ENCODE measurements around the gene NCK1.
"Not testable (repeated sequence)": the region's sequence is repeated elsewhere in the genome, so short reads cannot be mapped to it uniquely, and the experiment has no call there.

NCK1 gene

DNA sequence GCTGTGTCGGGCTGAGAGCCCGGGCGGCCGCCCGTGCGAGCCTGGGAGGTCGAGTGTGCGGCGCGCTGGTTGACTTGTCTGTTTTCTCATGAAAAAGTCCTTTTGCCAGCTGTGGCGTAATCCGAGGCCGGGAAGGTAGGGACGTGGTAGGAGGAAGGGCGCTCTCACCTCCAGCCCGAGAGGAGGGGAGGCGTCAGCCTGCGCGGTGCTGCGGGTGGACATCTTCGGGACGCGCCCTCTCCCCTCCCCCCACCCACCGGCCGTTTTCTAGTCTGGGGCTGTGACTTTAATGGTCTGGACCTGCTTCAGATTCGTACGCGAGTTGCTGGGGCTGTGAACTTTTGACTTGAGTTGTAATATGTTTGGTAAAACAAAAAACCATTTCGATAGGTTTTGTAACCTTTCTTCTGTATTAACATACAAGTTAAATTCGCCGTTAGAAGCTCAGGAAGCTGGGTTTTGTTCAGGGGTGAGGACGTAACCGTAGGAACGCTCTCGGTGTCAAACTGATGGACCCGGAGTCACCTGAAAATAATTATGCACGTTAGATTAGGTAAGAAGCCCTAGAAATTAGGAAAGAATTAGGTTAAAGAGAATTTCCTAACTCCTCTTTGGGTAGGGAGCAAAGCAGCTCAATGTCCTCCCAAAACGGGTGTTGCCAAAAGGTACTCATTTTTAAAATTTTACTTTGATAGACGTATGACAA is 762 bp downstream of the NCK1 start:
- peak; percentile 40 for DNase-seq

DNA sequence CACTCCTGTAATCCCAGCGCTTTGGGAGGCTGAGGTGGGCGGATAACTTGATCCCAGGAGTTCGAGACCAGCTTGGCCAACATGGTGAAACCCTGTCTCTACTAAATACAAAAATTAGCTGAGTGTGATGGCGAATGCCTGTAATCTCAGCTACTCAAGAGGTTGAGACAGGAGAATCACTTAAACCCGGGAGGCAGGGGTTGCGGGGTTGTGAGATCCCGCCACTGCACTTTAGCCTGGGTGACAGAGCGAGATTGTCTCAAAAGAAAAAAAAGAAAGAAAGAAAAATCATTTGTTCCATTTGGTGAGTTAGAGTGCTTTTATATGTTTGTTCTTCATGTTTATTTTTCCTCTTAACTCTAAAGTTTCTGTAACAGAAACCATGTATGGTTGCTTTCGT is 7.3 kb downstream of the NCK1 start:
- DNase-seq, result no peak

DNA sequence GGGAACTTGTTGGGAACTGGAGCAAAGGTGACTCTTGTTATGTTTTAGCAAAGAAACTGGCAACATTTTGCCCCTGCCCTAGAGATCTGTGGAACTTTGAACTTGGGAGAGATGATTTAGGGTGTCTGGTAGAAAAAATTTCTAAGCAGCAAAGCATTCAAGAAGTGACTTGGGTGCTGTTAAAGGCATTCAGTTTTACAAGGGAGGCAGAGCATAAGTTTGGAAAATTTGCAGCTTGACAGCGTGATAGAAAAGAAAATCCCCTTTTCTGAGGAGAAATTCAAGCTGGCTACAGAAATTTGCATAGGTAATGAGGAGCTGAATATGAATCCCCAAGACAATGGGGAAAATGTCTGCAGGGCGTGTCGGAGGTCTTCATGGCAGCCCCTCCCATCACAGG is 10.2 kb downstream of the NCK1 start:
- not testable (repeated sequence) for DNase-seq

DNA sequence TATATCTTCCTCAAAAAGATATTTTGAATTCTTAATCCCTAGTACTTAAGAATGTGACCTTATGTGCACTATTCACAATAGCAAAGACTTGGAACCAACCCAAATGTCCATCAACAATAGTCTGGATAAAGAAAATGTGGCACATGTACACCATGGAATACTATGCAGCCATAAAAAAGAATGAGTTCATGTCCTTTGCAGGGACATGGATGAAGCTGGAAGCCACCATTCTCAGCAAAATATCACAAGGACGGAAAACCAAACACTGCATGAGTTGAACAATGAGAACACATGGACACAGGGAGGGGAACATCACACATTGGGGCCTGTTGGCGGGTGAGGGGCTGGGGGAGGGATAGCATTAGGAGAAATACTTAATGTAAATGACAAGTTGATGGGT is 17.5 kb downstream of the NCK1 start:
- not testable (repeated sequence) for DNase-seq

DNA sequence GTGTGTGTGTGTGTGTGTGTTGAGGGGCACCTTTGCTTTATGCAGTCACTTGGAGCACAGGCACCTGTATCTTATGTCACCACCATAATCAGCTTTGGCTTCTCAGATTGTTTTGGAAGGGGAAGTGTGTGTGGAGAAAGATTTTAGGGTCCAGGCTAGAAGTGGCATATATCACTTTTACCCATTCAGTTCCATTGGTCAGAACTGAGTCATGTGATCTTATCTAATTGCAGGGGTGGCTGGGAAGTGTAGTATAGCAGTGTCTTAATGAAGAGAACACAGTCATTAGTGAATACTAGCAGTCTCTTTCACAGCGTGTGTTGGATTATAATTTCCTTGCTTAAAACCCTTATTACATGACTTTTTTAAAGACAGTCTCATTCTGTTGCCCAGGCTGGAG is 20.6 kb downstream of the NCK1 start:
- DNase-seq, result no peak

DNA sequence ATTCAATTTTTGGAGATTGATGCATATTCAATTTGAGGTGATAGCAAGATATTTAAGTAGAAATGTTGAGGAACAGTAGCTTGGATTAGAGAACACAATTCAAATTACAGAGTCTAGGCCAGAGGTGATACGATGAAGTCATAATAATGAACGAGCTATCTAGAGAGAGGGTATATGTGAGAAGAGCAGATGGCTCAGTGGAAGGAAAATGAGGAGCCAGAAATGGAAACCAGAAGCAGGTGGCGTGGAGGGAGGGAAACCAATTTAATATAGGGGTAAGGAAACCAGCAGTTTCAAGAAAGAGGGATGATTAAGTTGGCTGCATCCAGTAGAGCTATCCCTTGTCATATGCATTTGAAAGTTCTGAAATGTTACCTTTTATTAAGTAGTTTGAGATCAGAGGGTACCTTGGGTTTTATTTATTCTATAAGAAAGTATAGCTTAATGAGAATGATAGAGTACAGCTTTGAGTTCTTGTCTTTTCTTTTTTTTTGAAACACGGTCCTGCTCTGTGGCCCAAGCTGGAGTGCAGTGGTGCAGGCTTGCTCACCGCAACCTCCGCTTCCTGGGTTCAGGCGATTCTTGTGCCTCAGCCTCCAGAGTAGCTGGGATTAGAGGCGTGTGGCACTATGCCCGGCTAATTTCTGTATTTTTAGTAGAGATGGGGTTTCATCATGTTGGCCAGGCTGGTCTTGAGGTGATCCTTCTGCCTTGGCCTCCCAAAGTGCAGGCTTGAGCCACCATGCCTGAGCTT is 22.1 kb downstream of the NCK1 start:
- no peak for DNase-seq

DNA sequence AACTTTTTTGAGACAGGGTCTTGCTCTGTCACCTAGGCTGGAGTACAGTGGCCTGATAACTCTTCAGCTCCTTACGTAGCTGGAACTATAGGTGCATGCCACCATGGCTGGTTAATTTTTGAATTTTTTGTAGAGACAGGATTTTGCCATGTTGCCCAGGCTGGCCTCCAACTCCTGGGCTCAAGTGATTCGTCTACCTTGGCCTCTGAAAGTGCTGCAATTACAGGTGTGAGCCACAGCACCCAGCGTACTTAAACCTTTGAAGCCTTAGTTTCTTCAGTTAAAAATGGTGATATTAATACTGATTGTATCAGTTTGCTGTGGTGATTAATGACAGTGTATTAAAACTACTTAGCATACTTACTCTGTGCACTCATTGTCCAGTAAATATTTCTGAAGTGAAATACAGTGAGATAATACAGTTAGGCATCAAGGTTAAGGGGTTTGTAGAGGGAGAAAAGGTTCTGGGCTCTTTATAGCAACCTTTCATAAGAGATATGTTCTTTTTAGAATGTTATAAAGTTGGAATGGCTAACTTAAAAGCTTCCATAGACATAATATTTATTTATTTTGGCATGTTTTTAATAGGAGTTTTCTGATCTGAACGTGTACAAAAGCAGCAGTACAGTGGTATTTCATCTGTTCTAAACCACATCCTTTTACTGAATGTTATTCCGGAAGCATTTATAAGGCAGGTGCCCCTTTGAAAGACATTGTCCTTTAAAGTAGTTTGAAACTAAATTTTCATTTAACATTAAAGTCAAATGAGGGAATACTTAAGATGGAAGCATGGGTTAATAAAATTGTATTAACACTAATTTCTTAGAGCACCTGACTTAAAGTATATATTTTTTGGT is 23.6 kb downstream of the NCK1 start:
- DNase-seq, result no peak

DNA sequence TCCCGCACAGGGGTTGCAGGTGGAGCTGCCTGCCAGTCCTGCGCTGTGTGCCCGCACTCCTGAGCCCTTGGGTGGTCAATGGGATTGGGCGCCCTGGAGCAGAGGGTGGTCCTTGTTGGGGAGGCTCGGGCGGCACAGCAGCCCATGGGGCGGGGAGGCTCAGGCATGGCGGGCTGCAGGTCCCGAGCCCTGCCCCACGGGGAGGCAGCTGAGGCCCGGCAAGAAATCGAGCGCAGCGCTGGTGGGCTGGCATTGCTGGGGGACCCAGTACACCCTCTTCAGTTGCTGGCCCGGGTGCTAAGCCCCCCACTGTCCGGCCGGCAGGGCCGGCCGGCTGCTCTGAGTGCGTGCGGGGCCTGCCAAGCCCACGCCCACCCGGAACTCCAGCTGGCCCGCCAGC is 27.9 kb downstream of the NCK1 start:
- DNase-seq, result no peak

DNA sequence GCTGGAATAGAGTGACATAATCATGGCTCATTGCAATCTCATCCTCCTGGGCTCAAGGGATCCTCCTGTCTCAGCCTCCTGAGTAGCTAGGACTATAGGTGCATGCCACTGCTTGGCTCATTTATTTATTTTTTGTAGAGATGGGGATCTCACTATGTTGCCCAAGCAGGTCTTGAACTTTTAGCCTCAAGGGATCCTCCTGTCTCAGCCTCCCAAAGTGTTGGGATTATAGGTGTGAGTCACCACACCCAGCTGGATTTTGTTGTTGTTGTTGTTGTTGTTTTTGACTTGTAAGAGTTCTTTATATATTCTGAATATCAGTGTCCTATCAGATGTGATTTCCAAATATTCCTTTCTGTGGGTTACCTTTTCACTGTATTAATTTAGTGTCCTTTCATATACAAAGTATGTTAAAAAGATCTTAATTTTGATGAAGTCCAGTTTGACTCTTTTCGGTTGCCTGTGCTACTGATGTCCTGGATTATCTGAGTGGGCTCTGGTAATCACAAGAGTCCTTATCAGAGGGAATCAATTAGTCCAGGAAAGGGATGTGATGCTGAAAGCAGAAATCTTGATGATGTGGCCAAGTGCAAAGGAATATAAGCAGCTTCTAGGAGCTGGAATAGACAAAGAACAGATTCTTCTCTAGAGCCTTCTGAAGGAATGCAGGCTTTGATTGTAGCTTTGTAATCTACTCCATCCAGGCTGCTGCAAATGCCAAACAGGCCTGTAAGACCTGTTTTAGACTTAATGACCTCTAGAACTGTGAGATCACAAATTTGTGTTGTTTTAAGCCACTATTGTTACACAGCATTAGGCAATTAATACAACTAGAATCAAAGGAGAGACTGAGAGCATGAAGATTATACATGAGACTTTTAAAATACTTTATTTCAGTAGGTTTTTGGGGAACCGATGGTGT is 30.2 kb downstream of the NCK1 start:
- no peak for DNase-seq

DNA sequence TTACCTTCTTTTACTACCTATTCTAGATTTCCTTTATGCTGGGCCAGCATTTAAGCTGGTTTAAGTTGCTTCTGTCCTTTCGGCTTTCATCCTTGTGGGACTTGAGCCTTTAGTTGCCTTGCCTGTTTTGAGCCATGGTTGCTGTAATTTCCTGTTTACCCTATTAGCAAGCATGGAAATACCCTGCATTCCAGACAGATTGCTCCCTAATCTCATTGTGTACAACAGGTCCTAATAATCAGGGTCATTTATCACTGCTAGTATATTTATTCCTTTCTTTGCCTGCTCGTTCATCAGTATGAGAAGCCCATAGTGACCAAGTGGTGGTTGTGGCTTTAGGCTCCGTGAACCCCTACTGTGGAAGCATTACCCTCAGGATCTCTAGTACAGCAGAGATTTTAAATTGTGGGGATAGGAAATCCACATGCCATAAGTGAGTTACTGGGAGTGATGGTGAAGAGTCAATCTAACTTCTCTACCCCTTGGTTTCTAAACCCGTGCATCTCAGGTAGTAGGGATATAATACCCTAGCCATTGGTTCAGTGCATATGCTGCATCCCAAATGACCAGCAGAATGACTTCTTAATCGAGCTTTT is 31.9 kb downstream of the NCK1 start:
- DNase-seq, result no peak

DNA sequence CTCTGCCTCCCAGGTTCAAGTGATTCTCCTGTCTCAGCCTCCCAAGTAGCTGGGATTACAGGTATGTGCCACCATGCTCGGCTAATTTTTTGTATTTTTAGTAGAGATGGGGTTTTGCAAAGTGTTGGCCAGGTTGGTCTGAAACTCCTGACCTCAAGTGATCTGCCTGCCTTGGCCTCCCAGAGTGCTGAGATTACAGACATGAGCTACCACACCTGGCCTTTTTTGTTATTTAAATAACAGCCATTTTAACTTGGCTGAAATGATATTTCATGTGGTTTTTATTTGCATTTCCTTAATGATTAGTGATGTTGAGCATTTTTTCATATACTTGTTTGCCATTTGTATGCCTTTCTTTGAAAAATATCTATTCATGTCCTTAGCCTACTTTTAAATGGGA is 35.2 kb downstream of the NCK1 start:
- DNase-seq, result not testable (repeated sequence)

DNA sequence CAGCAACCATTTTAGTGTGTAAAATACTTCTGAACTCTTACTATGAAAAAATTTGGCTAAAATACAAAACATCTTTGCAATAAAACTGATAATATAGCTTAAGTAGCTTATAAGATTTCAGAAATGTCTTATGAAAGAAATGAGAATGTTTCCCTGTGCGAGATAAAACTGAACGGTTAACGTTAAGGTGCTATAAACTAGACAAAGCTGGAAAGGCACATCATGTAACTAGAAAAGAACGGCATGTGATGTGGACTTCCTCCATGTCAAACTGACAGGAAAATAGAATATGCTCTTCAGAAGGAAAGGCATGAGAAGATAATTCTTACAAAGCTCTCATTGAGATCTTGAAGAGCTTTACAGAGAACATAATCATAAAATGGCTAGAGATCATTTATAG is 36.5 kb downstream of the NCK1 start:
- DNase-seq, result no peak

DNA sequence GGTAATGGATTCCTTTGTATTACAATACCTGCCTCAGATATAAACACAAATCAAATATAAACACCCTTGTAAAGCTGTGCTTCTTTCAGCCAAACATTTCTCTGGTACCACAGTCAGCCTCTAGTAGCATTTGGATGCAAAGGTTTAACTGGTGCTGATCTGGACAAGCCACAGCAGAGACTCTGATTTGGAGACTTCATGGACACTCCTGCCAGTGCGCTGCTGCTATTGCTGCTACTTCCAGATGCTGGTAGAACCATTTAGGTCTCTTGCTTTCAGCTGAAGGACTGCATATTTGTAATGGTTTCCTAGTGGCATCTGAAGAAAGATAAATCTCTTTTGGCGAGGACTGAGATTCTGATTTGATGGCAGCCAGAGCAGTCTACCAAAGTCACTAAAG is 36.9 kb downstream of the NCK1 start:
- no peak for DNase-seq

DNA sequence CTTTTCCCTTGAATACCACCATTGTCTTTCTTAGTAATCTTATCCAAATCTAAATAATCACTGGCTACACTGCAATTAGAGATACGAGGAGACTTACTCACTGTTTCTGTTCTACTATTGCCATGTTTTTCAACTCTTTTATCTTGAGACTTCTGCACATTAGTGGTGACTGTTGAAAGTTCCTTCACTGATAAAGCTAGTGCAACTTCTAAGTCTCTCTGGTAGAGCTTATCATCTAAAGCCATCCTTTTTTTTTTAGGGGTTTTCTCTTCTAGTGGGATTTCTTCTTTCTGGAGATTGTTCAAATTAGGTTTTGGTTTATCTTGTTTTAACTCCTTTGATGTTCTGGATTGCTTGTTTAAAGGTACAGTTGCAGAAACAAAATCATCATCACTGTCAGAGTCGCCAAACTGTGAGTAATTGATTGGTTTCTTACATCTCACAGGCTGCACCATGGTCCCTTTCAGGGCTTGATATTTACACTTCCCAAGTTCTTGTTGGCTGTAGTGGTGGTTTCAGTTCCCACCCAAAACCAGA is 37.7 kb downstream of the NCK1 start:
- no peak for DNase-seq

DNA sequence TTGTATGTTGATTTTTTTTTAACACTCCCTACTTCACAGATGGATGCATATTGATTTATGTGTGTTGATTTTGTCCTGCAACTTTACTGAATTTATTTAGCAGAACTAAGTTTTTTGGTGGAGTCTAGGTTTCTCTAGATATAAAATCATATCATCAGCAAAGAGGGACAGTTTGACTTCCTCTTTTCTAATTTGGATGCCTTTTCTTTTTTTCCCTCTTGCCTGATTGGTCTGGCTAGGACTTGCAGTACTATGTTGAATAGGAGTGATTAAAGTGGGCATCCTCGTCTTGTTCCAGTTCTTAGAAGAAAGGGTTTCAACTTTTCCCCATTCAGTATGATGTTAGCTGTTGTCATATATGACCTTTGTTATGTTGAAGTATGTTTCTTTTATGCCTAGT is 38.7 kb downstream of the NCK1 start:
- DNase-seq, result not testable (repeated sequence)

DNA sequence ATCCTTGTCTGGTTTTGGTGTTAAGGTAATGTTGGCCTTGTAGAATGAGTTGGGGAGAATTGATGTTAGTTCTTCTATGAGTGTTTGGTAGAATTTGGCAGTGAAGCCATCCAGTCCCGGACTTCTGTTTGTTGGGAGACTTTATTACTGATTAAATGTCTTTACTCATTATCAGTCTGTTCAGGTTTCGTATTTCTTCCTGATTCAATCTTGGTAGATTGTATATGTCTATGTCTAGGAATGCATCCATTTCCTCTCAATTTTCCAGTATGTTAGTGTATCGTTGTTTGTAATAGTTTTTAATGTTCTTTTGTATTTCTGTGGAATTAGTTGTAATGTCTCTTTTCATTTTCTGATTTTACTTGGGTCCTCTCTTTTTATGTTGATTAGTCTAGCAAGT is 39.4 kb downstream of the NCK1 start:
- DNase-seq, result no peak

DNA sequence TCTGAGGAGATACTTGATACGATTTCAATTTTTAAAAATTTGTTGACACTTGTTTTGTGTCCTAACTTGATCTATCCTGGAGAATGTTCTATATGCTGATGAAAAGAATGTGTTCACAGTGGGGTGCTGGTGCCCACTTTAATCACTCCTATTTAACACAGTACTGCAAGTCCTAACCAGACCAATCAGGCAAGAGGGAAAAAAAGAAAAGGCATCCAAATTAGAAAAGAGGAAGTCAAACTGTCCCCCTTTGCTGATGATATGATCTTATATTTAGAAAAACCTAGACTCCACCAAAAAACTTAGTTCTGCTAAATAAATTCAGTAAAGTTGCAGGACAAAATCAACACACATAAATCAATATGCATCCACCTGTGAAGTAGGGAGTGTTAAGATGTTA is 40.5 kb downstream of the NCK1 start:
- not testable (repeated sequence) for DNase-seq

DNA sequence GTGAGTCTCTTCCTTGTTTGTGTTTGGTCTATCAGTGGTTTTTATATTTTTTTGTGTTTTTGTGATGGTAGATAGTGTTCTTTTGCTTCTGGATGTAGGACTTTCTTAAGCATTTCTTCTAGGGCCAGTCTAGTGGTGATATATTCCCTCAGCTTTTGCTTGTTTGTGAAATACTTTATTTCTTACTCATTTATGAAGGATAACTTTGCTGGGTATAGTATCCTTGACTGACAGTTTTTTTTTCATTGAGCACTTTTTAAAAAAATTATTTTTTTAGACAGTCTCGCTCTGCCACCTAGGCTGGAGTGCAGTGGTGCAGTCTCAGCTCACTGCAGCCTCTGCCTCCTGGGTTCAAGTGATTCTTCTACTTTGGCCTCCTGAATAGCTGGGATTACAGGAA is 41.9 kb downstream of the NCK1 start:
- no peak for DNase-seq

DNA sequence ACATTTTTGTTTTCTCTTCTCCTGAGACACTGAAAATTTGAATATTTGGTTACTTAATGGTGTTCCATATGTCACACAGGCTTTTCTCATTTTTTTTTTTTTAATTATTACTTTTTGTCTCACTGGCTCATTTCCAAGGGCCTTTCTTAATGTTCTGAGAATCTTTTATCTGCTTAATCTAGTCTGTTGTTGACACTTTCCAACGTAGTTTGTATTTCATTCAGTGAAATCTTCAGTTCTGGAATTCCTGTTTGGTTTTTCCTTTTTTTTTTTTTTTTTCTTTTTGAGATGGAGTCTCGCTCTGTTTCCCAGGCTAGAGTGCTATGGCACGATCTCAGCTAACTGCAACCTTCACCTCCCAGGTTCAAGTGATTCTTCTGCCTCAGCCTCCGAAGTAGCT is 42.7 kb downstream of the NCK1 start:
- DNase-seq, result no peak

DNA sequence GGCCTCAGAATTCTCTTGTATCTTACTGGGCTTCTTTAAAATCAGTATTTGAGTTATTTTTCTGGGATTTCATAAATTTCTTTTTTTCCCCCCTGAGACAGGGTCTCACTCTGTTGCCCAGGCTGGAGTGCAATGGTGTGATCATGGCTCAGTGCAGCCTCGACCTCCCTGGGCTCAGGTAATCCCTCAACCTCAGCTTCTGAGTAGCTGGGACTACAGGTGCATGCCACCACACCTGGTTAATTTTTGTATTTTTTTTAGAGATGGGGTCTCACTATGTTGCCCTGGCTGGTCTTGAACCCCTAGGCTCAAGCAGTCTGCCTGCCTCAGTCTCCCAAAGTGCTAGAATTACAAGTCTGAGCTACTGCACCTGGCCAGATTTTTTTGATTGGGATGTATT is 43.5 kb downstream of the NCK1 start:
- DNase-seq, result no peak

DNA sequence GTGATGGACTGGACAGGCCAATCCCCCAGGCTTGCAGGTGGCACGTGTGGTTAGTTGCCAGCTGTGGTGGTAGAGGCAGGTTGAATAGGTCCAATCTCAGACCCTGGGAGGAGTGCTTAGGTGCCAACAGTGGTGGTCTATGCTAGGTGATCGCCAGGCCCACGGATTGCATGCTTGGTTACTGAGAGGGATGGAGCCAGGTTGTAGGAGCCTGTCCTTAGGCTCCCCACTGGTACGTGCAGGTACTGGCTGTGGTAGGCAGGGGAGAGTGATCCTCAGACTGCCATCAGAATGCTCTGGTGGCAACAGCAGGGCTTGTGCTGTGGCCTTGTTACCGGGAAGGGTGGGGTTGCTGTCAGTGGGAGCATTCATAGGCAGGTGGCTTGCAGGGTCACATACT is 44.7 kb downstream of the NCK1 start:
- no peak for DNase-seq

DNA sequence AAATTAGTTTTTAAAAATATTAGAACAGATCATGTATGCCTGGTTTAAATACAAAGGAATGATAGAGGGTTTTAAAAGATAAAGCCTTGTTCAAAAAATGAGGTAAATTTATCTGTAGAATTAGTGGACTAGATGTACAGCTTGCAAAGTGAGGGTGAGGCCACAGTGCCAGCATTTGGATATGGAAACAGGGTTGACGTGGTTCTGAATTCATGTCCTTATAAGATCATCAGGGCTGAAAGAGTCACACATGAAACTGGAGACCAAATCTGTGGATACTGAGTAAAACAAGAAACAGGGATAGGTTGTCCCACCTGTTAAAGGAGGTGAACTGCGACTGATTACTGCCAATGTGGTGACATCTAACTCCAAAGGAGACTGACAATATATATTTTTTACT is 46.3 kb downstream of the NCK1 start:
- DNase-seq, result no peak

Data from stimulated activated CD4-positive, alpha-beta T cell treated with anti-CD3 and anti-CD28 coated beads, Interleukin-4, amount 100 ng/mL, for 24 hours (primary cell).